HCT116 (cell line): ENCODE results near the gene VIPR2. TPM values are rescaled to one million over a fixed set of nuclear protein-coding genes. Genes with fewer than 3 reads are reported as not detected.

Source experiments
- ATAC-seq: fragments of 200-7000 bp; cut with Tn5 transposase; 2 replicates; pipeline ENCODE4 v1.9.1; 2020; ENCODE audit warnings: mild to moderate bottlenecking, moderate library complexity
- BruUV-seq: library from RNA; stranded (reverse); fragments of 400-500 nt; replicated peaks from 2 replicates; lab custom pipeline; 2021; lab: Mats Ljungman, UMichigan
- CTCF ChIA-PET: fragments of 300-600 bp; sonication (Branson Sonifier 250); formaldehyde crosslinking; loops from one replicate; lab custom pipeline; 2021; ENCODE audit warnings: antibody characterized with exemption; lab: Charles Lee
- POLR2A ChIA-PET: fragments of 300-600, 350-600 bp; sonication (Branson Sonifier 250); formaldehyde crosslinking; loops from one replicate; lab custom pipeline; 2021; ENCODE audit warnings: antibody characterized with exemption; lab: Charles Lee
- RAD21 ChIA-PET, 2 experiments: fragments of 300-600 bp; sonication (Branson Sonifier 250); formaldehyde crosslinking; loops; one replicate each; lab custom pipeline; 2023; ENCODE audit warnings: low total read pairs in 2 of 2; ENCODE audit not compliant: uncharacterized antibody in 2 of 2, unreplicated experiment in 2 of 2, low non-redundant PET in 1 of 2; lab: Charles Lee
- DNase-seq: peaks from one replicate; pipeline ENCODE4 v3.0.0-alpha.2; 2010; ENCODE audit warnings: low read depth, low spot score
- H2AFZ ChIP-seq: fragments of 200-600 bp; shearing (Covaris generic), sonication (generic); 2 replicates; pipeline ENCODE4 v1.6.1; 2017; ENCODE audit warnings: low read depth, mixed run types, mixed read lengths, antibody characterized with exemption, low read length; ENCODE audit not compliant: poor library complexity, severe bottlenecking
- H3K27ac ChIP-seq: 2 replicates; pipeline ENCODE4 v1.5.1; 2012; ENCODE audit warnings: low read depth, low read length
- H3K27me3 ChIP-seq: fragments of 200-600 bp; sonication (generic); 2 replicates; pipeline ENCODE4 v1.6.1; 2016; ENCODE audit warnings: mixed run types, low read length, mixed read lengths; ENCODE audit not compliant: insufficient read depth
- H3K36me3 ChIP-seq, 2 experiments: fragments of 200-500 bp in 1 of 2; fragments of 200-600 bp in 1 of 2; sonication (Bioruptor generic) in 1 of 2; sonication (generic) in 1 of 2; 2 replicates each; pipeline versions ENCODE4 v1.5.1 to v1.6.1; 2014 to 2016; ENCODE audit warnings: low read length in 2 of 2, inconsistent platforms in 1 of 2, mixed read lengths in 1 of 2, mixed run types in 1 of 2; ENCODE audit not compliant: insufficient read depth in 2 of 2, control insufficient read depth in 1 of 2
- H3K4me1 ChIP-seq, 2 experiments: fragments of 200-600 bp in 1 of 2; sonication (generic) in 1 of 2; 2 replicates each; pipeline versions ENCODE4 v1.5.1 to v1.6.1; 2012 to 2017; ENCODE audit warnings: low read length in 2 of 2, inconsistent platforms in 1 of 2, mild to moderate bottlenecking in 1 of 2, mixed read lengths in 1 of 2, mixed run types in 1 of 2, moderate library complexity in 1 of 2; ENCODE audit not compliant: insufficient read depth in 2 of 2, control insufficient read depth in 1 of 2
- H3K4me2 ChIP-seq: fragments of 200-600 bp; sonication (generic); 2 replicates; pipeline ENCODE4 v1.6.1; 2017; ENCODE audit warnings: mixed run types, low read length, mixed read lengths
- H3K4me3 ChIP-seq, 2 experiments: fragments of 200-600 bp in 1 of 2; sonication (generic) in 1 of 2; replicated peaks in 1 of 2; 2 replicates each; pipeline ENCODE4 v1.5.1; 2011 to 2016; ENCODE audit warnings: low read length in 2 of 2, control low read depth in 1 of 2, low read depth in 1 of 2, mild to moderate bottlenecking in 1 of 2, mixed read lengths in 1 of 2, mixed run types in 1 of 2
- H3K79me2 ChIP-seq: fragments of 200-600 bp; sonication (generic); 2 replicates; pipeline ENCODE4 v1.6.1; 2017; ENCODE audit warnings: mild to moderate bottlenecking, mixed run types, low read length, moderate library complexity, mixed read lengths; ENCODE audit not compliant: insufficient read depth
- H3K9ac ChIP-seq: fragments of 200-600 bp; sonication (generic); 2 replicates; pipeline ENCODE4 v1.6.1; 2016; ENCODE audit warnings: low read length, mixed read lengths
- H3K9me2 ChIP-seq: fragments of 200-600 bp; sonication (generic), shearing (Covaris generic); 2 replicates; pipeline ENCODE4 v1.6.1; 2017; ENCODE audit warnings: mixed run types, mild to moderate bottlenecking, moderate library complexity; ENCODE audit not compliant: insufficient read depth
- H3K9me3 ChIP-seq, 2 experiments: fragments of 200-500 bp in 1 of 2; fragments of 200-600 bp in 1 of 2; sonication (Bioruptor generic) in 1 of 2; sonication (generic) in 1 of 2; 2 replicates each; pipeline ENCODE4 v1.6.1; 2014 to 2017; ENCODE audit warnings: low read length in 2 of 2, mixed read lengths in 2 of 2, inconsistent platforms in 1 of 2, low read depth in 1 of 2, mild to moderate bottlenecking in 1 of 2, mixed run types in 1 of 2, moderate library complexity in 1 of 2; ENCODE audit not compliant: control insufficient read depth in 1 of 2, insufficient read depth in 1 of 2
- H4K20me1 ChIP-seq: fragments of 200-600 bp; sonication (generic), shearing (Covaris generic); 2 replicates; pipeline ENCODE4 v1.6.1; 2017; ENCODE audit warnings: mixed run types, mild to moderate bottlenecking, moderate library complexity; ENCODE audit not compliant: insufficient read depth
- CEBPB ChIP-seq: IDR thresholded peaks from 2 replicates; pipeline ENCODE4 v1.6.1; 2012; ENCODE audit warnings: low read depth
- CTCF ChIP-seq, 3 experiments: fragments of 200-600 bp in 1 of 3; sonication (generic) in 1 of 3; IDR thresholded peaks in 2 of 3; conservative IDR thresholded peaks in 1 of 3; 2 replicates each; pipeline ENCODE4 v1.5.1; 2012 to 2017; ENCODE audit warnings: low read depth in 2 of 3, low read length in 2 of 3, antibody characterized with exemption in 1 of 3, borderline replicate concordance in 1 of 3, control low read depth in 1 of 3, mild to moderate bottlenecking in 1 of 3, mixed read lengths in 1 of 3, mixed run types in 1 of 3, moderate library complexity in 1 of 3; ENCODE audit not compliant: insufficient read depth in 1 of 3
- EGR1 ChIP-seq: IDR thresholded peaks from 2 replicates; pipeline ENCODE4 v1.6.1; 2012; ENCODE audit warnings: low read depth
- EZH2 ChIP-seq: fragments of 200-600 bp; sonication (generic); IDR thresholded peaks from 2 replicates; pipeline ENCODE4 v1.6.1; 2017; ENCODE audit warnings: antibody characterized with exemption, mixed run types
- EZH2phosphoT487 ChIP-seq: fragments of 200-600 bp; IDR thresholded peaks from 2 replicates; pipeline ENCODE4 v1.6.1; 2018; ENCODE audit warnings: antibody characterized with exemption, borderline replicate concordance
- FOSL1 ChIP-seq: IDR thresholded peaks from 2 replicates; pipeline ENCODE4 v1.6.1; 2012; ENCODE audit warnings: low read depth
- JUND ChIP-seq: IDR thresholded peaks from 2 replicates; pipeline ENCODE4 v1.6.1; 2012
- MAX ChIP-seq: IDR thresholded peaks from 2 replicates; pipeline ENCODE4 v1.6.1; 2012
- POLR2A ChIP-seq: IDR thresholded peaks from 2 replicates; pipeline ENCODE4 v1.7.0; 2011; ENCODE audit warnings: borderline replicate concordance; ENCODE audit not compliant: insufficient read depth, insufficient read length; ENCODE audit errors: extremely low read depth
- POLR2AphosphoS5 ChIP-seq: IDR thresholded peaks from 2 replicates; pipeline ENCODE4 v1.6.1; 2011; ENCODE audit warnings: mild to moderate bottlenecking, low read depth, low read length, moderate library complexity
- SIN3A ChIP-seq: IDR thresholded peaks from 2 replicates; pipeline ENCODE4 v1.6.1; 2012; ENCODE audit warnings: low read depth
- SP1 ChIP-seq: IDR thresholded peaks from 2 replicates; pipeline ENCODE4 v1.6.1; 2012; ENCODE audit warnings: low read depth
- SRF ChIP-seq: IDR thresholded peaks from 2 replicates; pipeline ENCODE4 v1.6.1; 2012; ENCODE audit warnings: low read depth
- TCF7L2 ChIP-seq: IDR thresholded peaks from 2 replicates; pipeline ENCODE4 v1.7.0; 2011; ENCODE audit warnings: borderline replicate concordance, inconsistent platforms; ENCODE audit not compliant: insufficient read depth, insufficient read length; ENCODE audit errors: extremely low read depth
- YY1 ChIP-seq: IDR thresholded peaks from 2 replicates; pipeline ENCODE4 v1.6.1; 2011; ENCODE audit warnings: low read length, low read depth, moderate library complexity, mild to moderate bottlenecking; ENCODE audit not compliant: insufficient replicate concordance; ENCODE audit errors: extremely low read depth
- ZBTB33 ChIP-seq: IDR thresholded peaks from 2 replicates; pipeline ENCODE4 v1.6.1; 2011; ENCODE audit warnings: mild to moderate bottlenecking, low read length, moderate library complexity; ENCODE audit not compliant: insufficient replicate concordance; ENCODE audit errors: extremely low read depth
- ZFX ChIP-seq: fragments of 450-650 bp; IDR thresholded peaks from 2 replicates; pipeline ENCODE4 v1.6.1; 2017
- ZNF274 ChIP-seq: fragments of 200-500 bp; sonication (Bioruptor generic); IDR thresholded peaks from 2 replicates; pipeline ENCODE4 v1.6.1; 2014; ENCODE audit warnings: mild to moderate bottlenecking, low read depth, low read length, inconsistent platforms
- intact Hi-C: fragments of 100-400 bp; cut with micrococcal nuclease; formaldehyde crosslinking; loops from 2 replicates; pipeline ENCODE4 v1.10.0; 2022
- total RNA-seq: library from RNA; stranded (reverse); gene quantifications from one replicate; pipeline ENCODE4 v1.2.1, GENCODE V29; 2021; ENCODE audit not compliant: unreplicated experiment

Gene VIPR2
- total RNA-seq, 1 experiment from 2014 or later = 0.10 TPM

GRCh38 chr7:159011722-159012022 lies 133.0 kb downstream of the VIPR2 start:
- DNase-seq (no peak), ATAC-seq (no peak)
- ChIA-PET RAD21 (no interaction called here), CTCF (no interaction called here), POLR2A (no interaction called here)
- no peak overlapping the region for H3K4me3 ChIP-seq
- no peak overlapping the region for H3K27ac ChIP-seq
- no peaks in the 10 kb centered on the region for H3K9me3 ChIP-seq
- TF ChIP-seq SP1 (no peak), ZBTB33 (no peak), MAX (no peak), SIN3A (no peak), TCF7L2 (no peak), JUND (no peak), EZH2phosphoT487 (no peak), CTCF (IDR thresholded peaks at IDR 0.05 in 2 of 3, conservative IDR thresholded peaks at IDR 0.05 in 1 of 3; ENCODE audit: borderline replicate concordance in 1 of 3, insufficient read depth in 1 of 3, low read depth in 2 of 3, low read length in 2 of 3) (no peak), ZFX (no peak), EZH2 (no peak), POLR2A (no peak), FOSL1 (no peak), POLR2AphosphoS5 (no peak), YY1 (no peak), SRF (no peak), ZNF274 (no peak), CEBPB (no peak), EGR1 (no peak)
- peaks cover 0 to 3% of the 10 kb centered on the region in 2 experiments; a peak in 1 of 4 replicates for H3K4me1 ChIP-seq
- intact Hi-C loops = no loop called here
- H2AFZ ChIP-seq = no peak overlapping the region
- H3K36me3 ChIP-seq = no peaks in the 10 kb centered on the region
- no TSS peak for BruUV-seq
- 0 out of 2 replicates have a peak, but pooled peaks cover 3% of the 10 kb centered on the region for H3K27me3 ChIP-seq
- H4K20me1 ChIP-seq = no peaks in the 10 kb centered on the region
- no peak overlapping the region for H3K4me2 ChIP-seq
- H3K9ac ChIP-seq = no peak overlapping the region
- H3K9me2 ChIP-seq = no peaks in the 10 kb centered on the region
- H3K79me2 ChIP-seq = no peaks in the 10 kb centered on the region
